Activated CD4-positive, alpha-beta T cell treated with anti-CD3 and anti-CD28 coated beads for 24 hours (primary cell): ENCODE data around the gene ADCK2.
A peak's percentile ranks its signal among the peaks of the same experiment; 100 is the strongest.
"Not testable (repeated sequence)": the region's sequence is repeated elsewhere in the genome, so short reads cannot be mapped to it uniquely, and the experiment has no call there.

ENCODE experiments used
- DNase-seq, 2 donors: peaks; one replicate each; pipeline ENCODE4 v3.0.0-alpha.2; 2020; ENCODE audit warnings: low read depth in 2 of 2

The ADCK2 gene

DNA sequence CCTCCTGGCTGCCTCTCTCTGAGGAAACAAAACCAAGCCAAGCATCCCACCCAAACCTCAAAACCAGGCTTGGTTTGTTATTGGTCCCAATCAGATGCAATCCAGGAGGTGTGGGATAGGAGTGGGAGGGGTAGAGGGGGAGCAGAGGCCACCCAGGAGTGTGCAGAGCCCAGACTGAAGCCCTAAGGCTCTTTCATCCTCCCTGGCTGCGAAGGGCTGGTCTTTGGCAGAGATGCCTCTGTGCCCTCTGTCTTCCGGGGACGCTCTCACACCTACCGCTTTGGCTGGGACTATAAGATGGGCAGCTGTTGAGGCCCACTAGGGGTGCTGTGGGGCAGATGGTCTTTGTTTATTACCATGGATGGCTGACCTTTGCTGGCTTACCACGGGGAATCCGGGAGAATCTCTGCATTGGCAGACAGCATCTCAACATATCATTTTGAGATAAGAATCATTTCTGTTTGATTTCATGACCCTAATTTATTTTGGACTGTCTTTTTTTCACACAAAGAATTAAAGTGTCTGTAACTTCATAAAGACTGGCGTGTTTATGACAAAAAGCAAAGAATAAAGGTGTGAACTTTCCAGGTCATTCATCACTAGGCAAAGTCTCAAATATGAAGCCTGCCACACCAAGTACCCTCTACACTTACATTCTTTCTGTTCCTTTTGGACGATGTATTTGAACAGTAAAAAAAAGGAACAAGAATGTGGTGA is 25.7 kb upstream of the ADCK2 start:
- DNase-seq = no peak

DNA sequence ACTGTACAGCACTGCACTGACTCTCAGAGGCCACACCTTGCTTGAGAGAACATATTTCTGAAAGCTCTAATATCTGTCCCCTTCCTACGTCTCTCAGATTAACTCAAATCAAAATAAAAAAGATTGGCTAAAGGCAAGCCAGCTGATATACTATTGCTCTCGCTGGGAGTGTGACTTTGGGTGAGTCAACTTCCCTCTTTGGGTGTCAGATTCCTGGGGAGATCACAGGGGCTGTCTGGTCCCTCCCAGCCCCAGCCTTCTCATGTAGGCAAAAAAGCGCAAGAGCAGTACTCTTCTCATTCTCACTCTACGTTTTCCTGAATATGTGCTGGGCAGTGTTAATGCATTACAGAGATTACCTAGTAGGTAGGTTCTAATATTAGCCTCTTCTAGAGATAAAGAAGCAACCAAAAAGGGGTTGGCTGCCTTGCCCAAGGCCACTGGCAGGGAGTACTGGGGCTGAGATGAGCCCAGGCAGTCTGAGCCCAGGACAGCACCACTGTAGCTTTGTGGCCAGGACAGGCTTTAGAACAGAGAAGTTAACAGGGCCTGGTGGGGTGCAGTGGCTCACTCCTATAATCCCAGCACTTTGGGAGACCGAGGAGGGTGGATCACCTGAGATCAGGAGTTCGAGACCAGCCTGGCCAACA is 23.1 kb upstream of the ADCK2 start:
- DNase-seq = no peak

- DNase-seq = no peak
Observed at GRCh38 chr7:140650367-140650766, 22.4 kb upstream of the ADCK2 start.

GRCh38 chr7:140653319-140654108 is 19.2 kb upstream of the ADCK2 start:
- DNase-seq = peak in 1 of 2 donors; percentile 20

GRCh38 chr7:140654109-140654387 is 18.7 kb upstream of the ADCK2 start:
- DNase-seq = no peak

- DNase-seq = no peak
Observed at GRCh38 chr7:140654661-140655060, 18.1 kb upstream of the ADCK2 start.

- DNase-seq = no peak
Observed at GRCh38 chr7:140655511-140656408, 17.0 kb upstream of the ADCK2 start.

DNA sequence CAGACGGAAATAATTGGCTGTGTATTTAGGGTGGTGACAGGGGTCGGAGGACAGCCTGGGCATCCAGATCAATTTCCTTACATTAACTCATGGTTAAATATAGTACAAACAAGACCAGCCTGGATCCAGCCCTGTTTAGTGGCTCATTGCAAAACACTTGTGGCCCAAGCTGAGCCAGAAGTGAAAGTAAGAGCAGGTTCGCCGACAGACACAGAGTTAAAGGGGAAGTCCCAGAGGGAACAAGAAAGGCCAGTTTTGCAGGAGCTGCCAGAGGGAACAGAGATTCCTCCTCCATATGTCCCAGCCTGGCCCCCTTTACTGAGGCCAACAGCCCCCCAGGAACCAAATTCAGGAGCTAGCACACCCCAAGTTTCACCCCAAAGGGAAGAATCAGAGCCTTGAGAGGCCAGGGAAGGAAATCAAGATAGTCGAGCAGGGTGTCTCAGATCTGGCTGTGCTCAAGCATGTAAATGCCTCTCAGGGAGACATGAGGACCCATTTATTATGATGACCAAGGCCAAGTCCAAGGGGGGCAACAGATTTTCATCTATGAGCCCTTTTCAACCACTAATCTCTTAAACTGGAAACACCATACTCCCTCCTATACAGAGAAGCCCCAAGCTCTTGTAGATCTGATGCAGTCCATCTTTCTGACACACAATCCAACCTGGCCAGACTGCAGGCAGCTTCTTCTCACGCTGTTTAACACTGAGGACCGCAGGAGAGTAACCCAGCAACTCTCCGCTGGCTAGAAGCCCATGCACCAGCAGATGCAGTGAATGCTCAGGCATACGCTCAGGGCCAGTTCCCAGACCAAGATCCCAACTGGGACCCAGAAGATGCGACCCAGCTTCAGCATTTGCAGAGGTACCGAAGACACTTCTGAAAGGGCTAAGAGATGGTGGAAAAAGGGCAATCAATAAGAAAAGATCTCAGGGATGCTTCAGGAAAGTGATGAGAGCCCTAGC is 15.9 kb upstream of the ADCK2 start:
- DNase-seq = no peak

DNA sequence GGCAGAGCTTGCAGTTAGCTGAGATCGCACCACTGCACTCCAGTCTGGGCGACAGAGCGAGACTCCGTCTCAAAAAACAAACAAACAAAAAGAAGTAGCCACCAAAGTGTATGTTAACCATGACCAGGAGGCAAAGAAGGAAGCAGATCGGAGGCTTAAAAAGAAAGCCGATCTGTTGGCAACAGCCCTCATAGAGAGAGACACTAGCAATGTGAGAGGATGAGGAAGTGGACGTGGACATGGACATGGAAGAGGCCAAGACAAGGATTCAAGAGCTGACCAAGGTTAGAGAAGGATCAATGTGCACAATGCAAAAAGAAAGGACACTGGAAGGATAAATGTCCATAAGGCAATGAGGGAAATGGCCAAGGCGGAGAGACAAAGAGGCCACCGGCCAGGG is 14.9 kb upstream of the ADCK2 start:
- no peak for DNase-seq

DNA sequence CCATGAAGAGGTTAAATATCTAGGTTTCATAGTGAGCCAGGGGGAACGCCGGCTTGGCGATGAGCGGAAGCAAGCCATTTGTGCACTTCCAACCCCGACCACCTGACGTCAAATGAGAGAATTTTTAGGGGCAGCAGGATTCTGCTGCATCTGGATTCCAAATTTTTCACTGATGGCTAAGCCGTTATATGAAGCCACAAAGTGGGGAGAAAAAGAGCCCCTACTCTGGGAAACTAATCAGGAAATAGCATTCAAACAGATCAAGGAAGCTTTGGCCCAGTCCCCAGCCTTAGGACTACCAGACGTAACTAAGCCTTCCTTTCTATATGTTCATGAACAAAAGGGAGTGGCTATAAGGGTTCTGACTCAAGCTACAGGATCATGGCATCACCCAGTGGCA is 12.9 kb upstream of the ADCK2 start:
- no peak for DNase-seq

GRCh38 chr7:140661124-140661523 is 11.6 kb upstream of the ADCK2 start:
- no peak for DNase-seq

- DNase-seq = not testable (repeated sequence)
Observed at GRCh38 chr7:140662938-140663337, 9.8 kb upstream of the ADCK2 start.

GRCh38 chr7:140667476-140667875 is 5.3 kb upstream of the ADCK2 start:
- no peak for DNase-seq

DNA sequence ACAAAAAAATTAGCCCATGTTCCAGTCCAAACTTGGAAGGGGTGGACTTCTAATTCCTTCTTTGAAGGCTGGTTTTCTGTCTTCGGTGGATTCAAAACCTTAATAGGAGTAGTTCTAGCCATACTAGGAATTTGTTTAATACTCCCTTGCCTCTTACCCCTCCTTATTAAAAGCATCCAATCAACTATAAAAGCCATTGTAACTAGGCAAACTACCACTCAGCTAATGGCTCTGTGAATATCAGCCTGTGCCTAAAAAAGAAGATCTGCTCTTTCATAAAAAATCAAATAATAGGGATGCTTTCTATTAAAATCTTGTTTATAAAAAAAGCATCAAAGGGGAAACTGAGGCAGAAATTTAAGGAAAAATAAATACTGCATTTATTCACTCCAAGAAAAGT is 4.1 kb upstream of the ADCK2 start:
- no peak for DNase-seq

DNA sequence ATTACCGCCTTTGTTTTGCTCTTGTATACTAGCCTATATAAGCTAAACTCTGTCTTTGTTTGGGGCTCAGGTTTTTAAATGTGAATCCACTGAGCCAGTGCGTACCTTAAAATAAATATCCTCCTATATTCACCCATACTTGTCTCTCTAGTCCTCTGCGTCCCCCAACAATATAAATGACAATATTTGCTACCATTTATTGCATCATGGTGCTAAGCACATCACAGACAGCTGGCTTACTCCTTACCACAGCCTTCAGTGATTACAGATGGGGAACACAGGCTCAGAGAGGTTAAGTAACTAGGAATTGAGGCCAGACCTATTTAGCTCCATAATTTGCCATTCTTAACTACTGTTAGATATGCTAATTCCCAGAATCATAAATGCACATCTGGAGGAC is 3.4 kb upstream of the ADCK2 start:
- no peak for DNase-seq

- DNase-seq = not testable (repeated sequence)
Observed at GRCh38 chr7:140669862-140670261, 2.9 kb upstream of the ADCK2 start.

DNA sequence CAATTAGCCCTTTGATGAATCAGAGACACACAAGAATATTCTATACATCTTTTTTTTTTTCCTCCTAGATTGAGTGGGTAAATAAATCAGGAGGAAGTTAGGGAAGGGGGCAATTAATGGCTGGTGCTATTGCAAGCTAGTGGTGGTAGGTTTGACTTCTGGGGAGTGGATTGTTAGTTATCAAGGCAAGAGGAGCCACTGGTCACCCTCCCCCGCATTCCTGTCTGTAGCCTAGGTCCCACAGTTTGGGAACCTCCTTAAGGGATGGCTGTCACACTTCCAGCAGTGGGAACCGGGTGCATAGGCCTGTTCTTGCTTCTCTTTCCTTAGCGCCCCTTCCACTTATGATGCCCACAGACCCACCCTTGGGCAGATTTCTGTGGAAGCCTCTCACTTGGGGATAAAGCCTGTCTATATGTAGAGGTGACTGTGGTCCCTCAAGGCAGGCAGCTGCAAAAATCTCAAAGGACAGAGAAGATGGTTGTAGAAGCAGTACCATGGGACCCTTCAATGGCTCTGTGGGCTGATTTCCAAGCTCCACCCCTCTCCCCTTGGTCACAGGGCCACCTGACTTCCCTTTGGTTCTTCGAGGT is 2.3 kb upstream of the ADCK2 start:
- DNase-seq = no peak

DNA sequence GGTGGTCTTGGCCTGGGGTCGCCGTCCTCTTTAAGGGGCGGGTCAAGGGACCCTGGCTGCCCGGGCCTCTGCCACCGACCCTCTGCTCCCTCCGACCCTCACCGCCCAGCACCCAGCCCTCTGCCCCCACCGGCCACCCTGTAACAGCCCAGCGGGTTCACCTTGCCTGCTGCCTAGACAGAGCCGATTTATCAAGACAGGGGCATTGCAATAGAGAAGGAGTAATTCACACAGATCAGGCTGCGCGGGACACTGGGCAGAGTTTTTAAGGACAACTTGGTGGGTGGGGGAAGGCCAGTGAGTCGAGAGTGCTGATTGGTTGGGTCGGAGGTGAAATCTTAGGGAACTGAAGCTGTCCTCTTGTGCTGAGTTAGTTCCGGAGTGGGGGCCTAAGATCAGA is 779 bp upstream of the ADCK2 start:
- no peak for DNase-seq

DNA sequence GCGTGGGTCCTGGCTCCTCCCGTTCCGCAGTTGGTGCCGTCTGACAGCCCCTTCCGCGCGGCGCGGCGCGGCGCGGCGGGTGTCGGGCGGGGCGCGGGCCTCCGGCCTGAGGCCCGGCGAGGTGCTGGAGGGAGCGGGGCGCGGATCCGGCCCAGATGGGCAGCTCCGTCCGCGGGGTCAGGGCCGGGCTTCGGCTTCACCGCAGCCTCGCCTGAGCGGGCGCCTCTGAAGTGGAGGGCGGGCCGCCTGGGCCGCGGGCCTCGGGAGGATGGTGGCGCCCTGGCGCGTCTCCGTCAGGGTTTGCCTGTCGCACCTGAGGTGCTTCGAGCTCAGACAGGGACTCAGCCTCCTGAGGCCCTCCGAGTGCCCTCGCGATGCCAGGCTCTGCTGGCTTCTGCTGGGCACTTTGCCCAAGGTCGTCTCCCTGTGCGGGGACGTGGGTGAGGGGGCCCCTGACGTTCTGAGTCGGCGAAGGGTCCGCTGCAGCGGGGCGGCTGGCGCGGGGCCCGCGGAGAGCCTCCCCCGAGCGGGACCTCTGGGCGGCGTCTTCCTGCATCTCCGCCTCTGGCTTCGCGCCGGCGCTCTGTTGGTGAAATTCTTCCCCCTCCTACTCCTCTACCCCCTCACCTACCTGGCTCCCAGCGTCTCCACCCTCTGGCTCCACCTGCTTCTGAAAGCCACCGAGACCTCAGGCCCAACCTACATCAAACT is 473 bp downstream of the ADCK2 start:
- peak; percentile 19 to 35 for DNase-seq

DNA sequence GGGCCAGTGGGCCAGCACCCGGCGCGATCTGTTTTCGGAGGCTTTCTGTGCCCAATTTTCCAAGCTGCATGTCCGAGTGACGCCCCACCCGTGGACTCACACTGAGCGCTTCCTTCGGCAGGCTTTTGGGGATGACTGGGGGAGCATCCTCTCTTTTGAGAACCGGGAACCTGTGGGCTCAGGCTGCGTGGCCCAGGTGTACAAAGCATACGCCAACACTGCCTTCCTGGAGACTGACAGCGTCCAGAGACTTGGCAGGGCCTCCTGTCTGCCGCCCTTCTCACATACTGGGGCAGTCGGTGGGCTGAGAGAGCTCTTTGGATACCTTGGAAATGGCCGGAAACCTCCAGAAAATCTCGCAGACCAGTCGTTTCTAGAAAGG is 1.0 kb downstream of the ADCK2 start:
- DNase-seq = no peak
